Measurements from ENCODE around the gene LRP6.
"Not testable (repeated sequence)": the region's sequence is repeated elsewhere in the genome, so short reads cannot be mapped to it uniquely, and the experiment has no call there.

The LRP6 gene

GRCh38 chr12:12266873-12267741 is at the start of gene LRP6:
Gene LRP6 (minus strand): TSS chr12:12267044. CDS start chr12:12266735, 309 bp downstream.
- peak; percentile 62 to 71 for DNase-seq

DNA sequence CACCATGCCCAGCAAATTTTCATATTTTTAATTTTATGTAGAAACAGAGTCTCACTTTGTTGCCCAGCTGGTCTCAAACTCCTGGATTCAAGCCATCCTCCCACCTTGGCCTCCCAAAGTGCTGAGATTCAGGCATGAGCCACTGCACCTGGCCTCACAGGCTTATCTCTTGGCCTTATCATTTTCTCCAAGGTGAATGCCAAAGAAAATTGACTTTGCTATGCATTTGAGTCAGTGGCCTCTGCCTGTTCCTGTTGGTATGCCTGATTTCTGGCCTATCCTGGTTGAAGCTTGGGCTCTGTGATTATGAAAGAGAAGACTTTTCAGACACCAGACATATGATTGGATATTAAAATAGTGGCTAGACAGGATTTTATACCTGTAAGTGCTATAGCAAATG is 49.0 kb upstream of the LRP6 start:
- DNase-seq, result no peak

- DNase-seq, result not testable (repeated sequence)
These were observed 43.9 kb upstream of the LRP6 start for GRCh38 chr12:12310695-12311094.

DNA sequence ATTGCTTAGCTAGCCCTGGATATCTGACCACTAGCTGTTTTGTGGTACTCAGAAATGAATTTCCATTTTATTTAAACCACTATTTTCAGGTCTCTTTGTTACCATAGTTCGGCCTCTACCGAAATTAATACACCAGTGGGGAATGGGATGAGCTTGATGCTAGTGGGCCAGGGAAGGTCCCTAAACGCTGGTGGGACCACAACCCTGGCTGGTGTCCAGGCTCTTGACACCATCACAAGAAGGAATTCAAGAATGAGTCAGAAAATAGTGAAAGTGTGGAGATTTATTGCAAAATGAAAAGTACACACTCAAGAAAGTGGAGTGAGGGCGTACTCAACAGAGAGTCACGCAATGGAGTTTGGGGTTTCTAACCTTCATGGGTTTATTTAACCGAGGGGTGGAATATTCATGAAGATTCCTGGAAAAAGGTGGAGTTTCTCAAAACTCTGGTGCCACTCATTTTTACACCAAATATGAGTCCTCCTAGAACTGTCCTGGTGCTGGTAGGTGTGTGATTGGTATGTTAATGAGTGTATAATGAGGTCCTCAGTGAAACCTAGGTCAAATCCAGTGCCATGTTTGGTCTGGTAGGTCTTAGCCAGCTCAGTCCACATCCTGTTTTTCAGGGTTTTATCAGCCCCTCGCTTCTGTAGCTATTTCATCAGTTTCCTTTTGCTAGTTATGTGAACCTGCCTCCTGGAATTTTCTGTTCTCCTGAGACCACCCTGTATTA is 38.9 kb upstream of the LRP6 start:
- DNase-seq, result no peak

DNA sequence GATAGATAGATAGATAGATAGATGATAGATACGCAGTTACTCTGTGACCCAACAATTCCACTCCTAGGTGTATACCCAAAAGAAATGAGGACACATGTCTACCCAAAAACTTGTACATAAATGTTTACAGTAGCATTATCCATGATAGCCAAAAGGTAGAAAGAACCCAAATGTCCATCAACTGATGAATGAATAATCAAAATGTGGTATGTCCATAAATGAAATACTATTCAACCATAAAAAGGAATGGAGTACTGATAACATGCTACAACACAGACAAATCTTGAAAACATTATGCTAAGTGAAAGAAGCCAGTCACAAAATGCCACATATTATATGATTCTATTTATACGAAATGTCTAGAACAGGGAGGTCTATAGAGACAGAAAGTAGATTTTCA is 36.1 kb upstream of the LRP6 start:
- DNase-seq, result no peak

GRCh38 chr12:12301122-12301521 is 34.3 kb upstream of the LRP6 start:
- no peak for DNase-seq

- DNase-seq, result no peak
These were observed 30.5 kb upstream of the LRP6 start for GRCh38 chr12:12297201-12297830.

DNA sequence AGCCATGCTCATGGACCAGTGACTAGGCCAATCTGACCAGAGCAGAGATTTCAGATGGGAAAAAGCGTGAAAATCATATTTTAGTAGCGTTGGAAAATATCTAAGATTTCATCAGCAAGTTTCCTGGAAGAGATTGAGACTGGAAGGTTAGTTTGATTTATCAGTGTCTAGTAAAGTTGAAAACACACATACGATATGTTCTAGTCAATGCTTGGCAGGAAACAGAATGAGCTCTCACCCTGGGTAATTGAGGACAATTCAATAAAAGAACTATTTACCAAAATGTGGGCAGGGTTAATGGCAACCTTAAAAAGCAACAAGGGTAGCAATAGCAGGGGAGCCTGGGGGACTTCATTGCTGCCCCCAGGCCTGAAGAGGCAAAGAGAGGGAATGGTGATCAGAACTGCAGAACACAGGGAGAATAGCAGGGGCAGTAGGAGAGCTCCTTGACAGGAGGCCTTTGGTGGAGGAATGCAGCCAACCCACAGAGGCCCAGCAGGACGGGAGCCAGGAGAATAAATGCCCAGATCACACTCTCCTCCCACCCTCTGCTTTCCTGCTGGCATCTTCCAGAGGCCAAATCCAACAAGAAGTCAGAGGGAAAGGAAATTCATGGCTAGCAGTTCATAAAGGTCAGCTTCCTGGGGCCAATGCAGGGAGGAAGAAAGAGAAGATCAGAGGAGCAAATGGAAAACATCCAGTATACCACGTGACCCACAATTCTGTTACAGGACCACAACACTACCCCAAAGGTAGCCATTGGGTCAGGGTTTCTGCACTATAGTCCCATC is 27.6 kb upstream of the LRP6 start:
- DNase-seq, result no peak

- DNase-seq, result no peak
These were observed 23.4 kb upstream of the LRP6 start for GRCh38 chr12:12290206-12290605.

DNA sequence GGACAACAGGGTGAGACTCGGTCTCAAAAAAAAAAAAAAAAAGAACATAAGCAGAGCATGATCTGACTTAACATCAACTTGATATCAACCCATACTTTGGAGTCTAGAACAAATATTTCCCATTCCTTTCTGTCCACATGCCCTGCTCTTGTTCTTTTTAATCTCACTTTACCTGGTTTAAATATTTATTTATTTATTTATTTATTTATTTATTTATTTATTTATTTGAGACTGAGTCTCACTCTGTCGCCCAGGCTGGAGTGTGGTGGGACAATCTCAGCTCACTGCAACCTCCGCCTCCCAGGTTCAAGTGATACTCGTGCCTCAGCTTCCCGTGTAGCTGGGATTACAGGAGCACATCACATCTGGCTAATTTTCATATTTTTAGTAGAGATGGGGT is 19.6 kb upstream of the LRP6 start:
- DNase-seq, result no peak

- DNase-seq, result no peak
These were observed 16.0 kb upstream of the LRP6 start for GRCh38 chr12:12282761-12283425.

DNA sequence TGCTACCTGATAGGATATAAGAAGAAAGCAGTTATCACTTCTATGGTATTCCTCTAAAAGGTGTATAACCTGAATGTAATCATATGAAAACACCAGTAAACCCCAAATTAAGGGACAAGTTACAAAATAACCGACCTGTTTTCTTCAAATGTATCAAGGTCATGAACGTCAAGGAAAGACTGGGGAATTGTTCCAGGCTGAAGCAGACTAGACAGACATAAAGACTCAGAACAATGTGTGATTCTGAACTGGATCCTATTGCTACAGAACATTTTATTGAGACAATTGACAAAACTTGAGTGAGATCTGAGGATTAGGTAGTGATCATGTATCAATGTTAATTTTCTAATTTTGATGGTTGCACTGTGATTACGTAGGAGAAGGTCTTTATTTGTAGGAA is 15.4 kb upstream of the LRP6 start:
- DNase-seq, result no peak

- DNase-seq, result no peak
These were observed 14.3 kb upstream of the LRP6 start for GRCh38 chr12:12281134-12281533.

- DNase-seq, result no peak
These were observed 12.1 kb upstream of the LRP6 start for GRCh38 chr12:12278899-12279298.

DNA sequence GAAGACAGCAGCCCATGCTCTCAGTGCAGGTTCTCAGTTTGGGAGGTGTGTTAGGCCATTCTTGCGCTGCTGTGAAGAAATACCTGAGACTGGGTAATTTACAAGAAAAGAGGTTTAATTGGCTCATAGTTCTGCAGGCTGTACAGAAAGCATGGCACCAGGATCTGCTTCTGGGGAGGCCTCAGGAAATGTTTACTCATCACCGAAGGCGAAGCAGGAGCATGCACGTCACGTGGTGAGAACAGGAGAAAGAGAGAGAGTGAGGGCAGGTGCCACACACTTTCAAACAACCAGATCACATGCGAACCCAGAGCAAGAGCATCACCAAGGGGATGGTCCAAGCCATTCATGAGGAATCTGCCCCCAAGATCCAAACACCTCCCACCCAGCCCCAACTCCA is 9.0 kb upstream of the LRP6 start:
- DNase-seq, result no peak

GRCh38 chr12:12273291-12273957 is 6.6 kb upstream of the LRP6 start:
- DNase-seq, result no peak

DNA sequence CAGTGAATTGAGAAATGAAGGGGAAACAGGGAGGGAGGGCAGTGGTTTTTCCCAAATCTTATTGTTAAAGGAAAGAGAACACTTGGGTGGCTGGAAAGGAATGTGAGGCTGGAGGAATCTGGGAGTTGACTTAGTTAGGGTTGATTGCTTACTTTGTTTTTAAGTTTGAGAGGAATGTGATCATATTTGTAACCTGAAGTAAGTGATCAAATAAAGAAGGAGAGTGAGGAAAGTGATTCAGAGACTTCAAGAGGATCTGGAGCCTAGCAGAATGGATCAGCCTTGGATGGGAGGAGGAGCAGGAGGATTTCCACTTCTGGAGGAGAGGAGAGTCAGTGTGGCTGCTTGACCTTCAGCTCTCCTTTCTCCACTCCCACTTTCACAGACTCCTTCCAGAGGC is 6.0 kb upstream of the LRP6 start:
- DNase-seq, result no peak

GRCh38 chr12:12270226-12270625 is 3.4 kb upstream of the LRP6 start:
- DNase-seq, result no peak

GRCh38 chr12:12267742-12268200 is 927 bp upstream of the LRP6 start:
- no peak for DNase-seq

GRCh38 chr12:12266389-12266872 is 413 bp downstream of the LRP6 start:
- no peak for DNase-seq

DNA sequence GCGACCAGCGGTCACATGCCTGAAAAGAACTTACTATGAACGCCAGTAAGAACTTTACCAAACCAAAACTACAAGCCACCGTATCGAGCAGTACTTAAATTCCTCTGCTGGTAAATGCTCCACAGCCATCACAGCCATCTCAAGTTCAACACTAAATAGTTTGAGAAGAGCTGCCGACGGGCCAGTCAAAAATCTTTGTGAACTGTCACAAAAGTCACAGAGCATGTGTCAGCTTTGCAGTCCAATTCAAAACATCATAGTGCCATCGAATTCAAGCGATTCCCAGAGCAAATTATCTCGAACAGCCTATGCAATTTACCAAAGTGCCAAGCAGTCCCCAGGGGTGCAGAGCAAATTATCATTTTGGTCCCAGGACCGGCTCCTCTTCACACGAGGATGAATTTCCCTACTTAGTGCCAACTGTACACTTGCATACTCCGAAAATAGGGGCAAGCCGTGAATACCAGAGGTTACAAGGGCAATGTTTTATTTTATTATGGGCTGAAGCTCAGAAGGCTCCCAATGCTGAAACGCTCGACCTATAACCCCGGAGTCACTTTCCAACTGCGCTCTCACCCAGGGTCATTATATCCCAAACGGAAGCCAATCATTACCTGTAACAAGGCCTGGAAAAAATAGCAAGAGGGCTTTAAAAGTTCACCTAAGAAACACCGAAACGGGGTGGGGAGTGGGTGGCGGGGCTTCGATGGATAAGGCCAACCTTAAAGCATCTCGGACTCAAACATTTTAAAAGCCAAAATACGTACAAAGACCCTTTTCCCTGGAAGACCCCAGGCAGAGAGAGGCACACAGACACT is 1.1 kb downstream of the LRP6 start:
- DNase-seq, result no peak

Data from stimulated activated CD4-positive, alpha-beta T cell treated with anti-CD3 and anti-CD28 coated beads, Interleukin-2, amount 100 ng/mL, for 48 hours (primary cell).